K562 (cell line): Measurements from ENCODE around the gene MEDAG. TPM values are rescaled to one million over a fixed set of nuclear protein-coding genes. Genes with fewer than 3 reads are reported as not detected.

Source experiments
- ATAC-seq: fragments of 200-7000 bp; cut with Tn5 transposase; 3 replicates; pipeline ENCODE4 v1.9.1; 2020; ENCODE audit warnings: moderate library complexity
- BruUV-seq: library from RNA; stranded (reverse); fragments of 400-500 nt; replicated peaks from 2 replicates; lab custom pipeline; 2021; lab: Mats Ljungman, UMichigan
- CTCF ChIA-PET: fragments of 300-600 bp; formaldehyde crosslinking; extraction: SDS; loops from one replicate; lab custom pipeline; 2021; ENCODE audit warnings: low intra/inter-chr PET ratio; lab: Yijun Ruan, JAX
- POLR2A ChIA-PET: fragments of 300-600, 350-650 bp; sonication (Branson Sonifier 250); formaldehyde crosslinking; extraction: SDS; loops from one replicate; lab custom pipeline; 2021; ENCODE audit warnings: antibody characterized with exemption, inconsistent platforms; lab: Yijun Ruan, JAX
- DNase-seq, 4 experiments: peaks; one replicate each; pipeline versions ENCODE4 v3.0.0 to v3.0.0-alpha.2; 2011 to 2018; ENCODE audit warnings: low spot score in 3 of 4, mixed read lengths in 3 of 4; ENCODE audit errors: extremely low read depth in 1 of 4
- FAIRE-seq: peaks from 2 replicates; lab custom pipeline; 2011; peaks lifted over from hg19 to GRCh38; lab: Jason Lieb, UNC
- H2AFZ ChIP-seq: 2 replicates; pipeline ENCODE4 v1.6.0; 2011; ENCODE audit warnings: low read depth, low read length, control low read depth, inconsistent platforms
- H3K27ac ChIP-seq: fragments of 200-600 bp; 3 replicates; pipeline ENCODE4 v1.8.0; 2011; ENCODE audit warnings: low read depth, mild to moderate bottlenecking, control low read depth, inconsistent platforms, low read length, moderate library complexity, mixed read lengths; ENCODE audit errors: extremely low read depth
- H3K27me3 ChIP-seq, 2 experiments: fragments of 300-600 bp in 1 of 2; 2 replicates in 1 of 2; 3 replicates in 1 of 2; pipeline versions ENCODE4 v1.6.0 to v1.8.0; 2011; ENCODE audit warnings: inconsistent platforms in 2 of 2, low read length in 2 of 2, mild to moderate bottlenecking in 1 of 2, mixed read lengths in 1 of 2, moderate library complexity in 1 of 2; ENCODE audit not compliant: control insufficient read depth in 2 of 2, insufficient read depth in 2 of 2
- H3K36me3 ChIP-seq: fragments of 300-600 bp; 3 replicates; pipeline ENCODE4 v1.8.0; 2011; ENCODE audit warnings: mild to moderate bottlenecking, low read length, inconsistent platforms; ENCODE audit not compliant: control insufficient read depth, insufficient read depth
- H3K4me1 ChIP-seq, 2 experiments: fragments of 200-600 bp in 1 of 2; replicated peaks in 1 of 2; 2 replicates in 1 of 2; 3 replicates in 1 of 2; pipeline versions ENCODE4 v1.5.1 to v1.8.0; 2011; ENCODE audit warnings: inconsistent platforms in 2 of 2, low read length in 2 of 2, mild to moderate bottlenecking in 1 of 2, mixed read lengths in 1 of 2, moderate library complexity in 1 of 2; ENCODE audit not compliant: control insufficient read depth in 2 of 2, insufficient read depth in 2 of 2
- H3K4me2 ChIP-seq: 2 replicates; pipeline ENCODE4 v1.6.1; 2011; ENCODE audit warnings: low read length, control low read depth, inconsistent platforms, mixed read lengths; ENCODE audit not compliant: insufficient read depth
- H3K4me3 ChIP-seq: fragments of 200-600 bp; sonication (generic), shearing (Covaris generic); 2 replicates; pipeline ENCODE4 v1.5.1; 2016; ENCODE audit warnings: control low read depth, inconsistent platforms
- H3K79me2 ChIP-seq: fragments of 200-600 bp; 3 replicates; pipeline ENCODE4 v1.8.0; 2011; ENCODE audit warnings: low read length, inconsistent platforms; ENCODE audit not compliant: control insufficient read depth, insufficient read depth
- H3K9ac ChIP-seq, 2 experiments: 2 replicates each; pipeline versions ENCODE4 v1.6.0 to v1.6.1; 2011; ENCODE audit warnings: low read depth in 2 of 2, low read length in 2 of 2, control low read depth in 1 of 2, inconsistent platforms in 1 of 2, mild to moderate bottlenecking in 1 of 2, mixed read lengths in 1 of 2; ENCODE audit not compliant: insufficient read depth in 1 of 2
- H3K9me1 ChIP-seq: one replicate; pipeline ENCODE4 v1.6.0; 2011; ENCODE audit warnings: inconsistent platforms, mild to moderate bottlenecking, low read length, moderate library complexity; ENCODE audit not compliant: control insufficient read depth, insufficient read depth
- H3K9me3 ChIP-seq: replicated peaks from 2 replicates; pipeline ENCODE4 v1.5.1; 2011; ENCODE audit warnings: low read depth, low read length, inconsistent platforms; ENCODE audit not compliant: control insufficient read depth, insufficient read depth
- H4K20me1 ChIP-seq: replicated peaks from 2 replicates; pipeline ENCODE4 v1.6.1; 2011; ENCODE audit warnings: low read length, inconsistent platforms, mixed read lengths; ENCODE audit not compliant: control insufficient read depth, insufficient read depth
- ARHGAP35 ChIP-seq: fragments of 450-650 bp; IDR thresholded peaks from 2 replicates; pipeline ENCODE4 v1.6.1; 2018; ENCODE audit not compliant: partially characterized antibody
- ESRRA ChIP-seq: fragments of 450-650 bp; IDR thresholded peaks from 2 replicates; pipeline ENCODE4 v1.6.1; 2014; ENCODE audit warnings: low read depth, mild to moderate bottlenecking, moderate library complexity, borderline replicate concordance
- FOXK2 ChIP-seq, 2 experiments: fragments of 450-650 bp; IDR thresholded peaks in 1 of 2; conservative IDR thresholded peaks in 1 of 2; 2 replicates each; pipeline ENCODE4 v1.6.1; 2016; ENCODE audit warnings: low read depth in 2 of 2, mild to moderate bottlenecking in 1 of 2
- HDAC6 ChIP-seq: IDR thresholded peaks from 2 replicates; pipeline ENCODE4 v1.6.1; 2012; ENCODE audit warnings: low read depth, mild to moderate bottlenecking, control low read depth, inconsistent platforms, low read length, moderate library complexity
- KLF10 ChIP-seq: fragments of 250-450 bp; sonication (Bioruptor Pico); IDR thresholded peaks from 2 replicates; pipeline ENCODE4 v1.6.1; 2021; ENCODE audit warnings: matching md5 sums
- NCOA1 ChIP-seq: fragments of 450-650 bp; IDR thresholded peaks from 2 replicates; pipeline ENCODE4 v1.6.1; 2016; ENCODE audit warnings: low read depth
- NR2C1 ChIP-seq, 2 experiments: fragments of 450-650 bp; IDR thresholded peaks; 2 replicates each; pipeline ENCODE4 v1.6.1; 2017; ENCODE audit warnings: mild to moderate bottlenecking in 2 of 2, antibody characterized with exemption in 1 of 2, inconsistent platforms in 1 of 2, missing compliant biosample characterization in 1 of 2, missing genetic modification characterization in 1 of 2
- ZNF354B ChIP-seq: fragments of 250-450 bp; sonication (Bioruptor Pico); IDR thresholded peaks from 2 replicates; pipeline ENCODE4 v1.4.0; 2020
- WGBS: fragments of 100-300 bp; shearing (Covaris generic); methylation state at CpG from one replicate; pipeline ENCODE4 v1.1.6; 2016; ENCODE audit warnings: low coverage, mixed read lengths; ENCODE audit not compliant: insufficient coverage; ENCODE audit errors: missing lambda C conversion rate; 5-methylcytosine and 5-hydroxymethylcytosine counted together
- in situ Hi-C: fragments of 300-500 bp; cut with MboI; formaldehyde crosslinking; loops from 4 replicates; pipeline ENCODE4 v1.15.0; 2018; ENCODE audit warnings: inconsistent platforms, mixed read lengths
- intact Hi-C: fragments of 100-400 bp; cut with micrococcal nuclease; formaldehyde crosslinking; loops from 2 replicates; pipeline ENCODE4 v1.14.2; 2022
- polyA plus RNA-seq, 8 experiments: library from polyadenylated mRNA; depleted of rRNA in 4 of 8; stranded (reverse) in 5 of 8; unstranded in 3 of 8; fragments of >200 nt; fragmentation: Nextera tagmentation in 2 of 8; fragmentation: Illumina TruSeq in 1 of 8; extraction: Ambion mirVana in 2 of 8; extraction: Trizol in 1 of 8; gene quantifications; 2 replicates each; pipeline versions ENCODE4 v1.2.1 to v1.2.3, GENCODE V29; 2011 to 2014; ENCODE audit warnings: inconsistent platforms in 1 of 8, missing spikeins in 1 of 8
- total RNA-seq, 7 experiments: library from RNA; depleted of rRNA in 6 of 7; stranded (reverse); fragments of >200 nt in 6 of 7; fragmentation: Illumina TruSeq in 2 of 7; extraction: Trizol in 2 of 7; gene quantifications; 2 replicates each; pipeline versions ENCODE4 v1.2.1 to v1.2.3, GENCODE V29; 2011 to 2021; ENCODE audit warnings: low replicate concordance in 1 of 7
- TF ChIP-seq, protein P1 (sequence below): fragments of 250-450 bp; sonication (Bioruptor Pico); IDR thresholded peaks from 2 replicates; pipeline ENCODE4 v1.8.0; 2021; ENCODE audit warnings: borderline replicate concordance, mild to moderate bottlenecking, moderate library complexity; ENCODE audit not compliant: poor library complexity, severe bottlenecking
- TF ChIP-seq, protein P2 (sequence below): fragments of 450-650 bp; IDR thresholded peaks from 2 replicates; pipeline ENCODE4 v1.7.1; 2018; ENCODE audit warnings: mild to moderate bottlenecking, low read depth; ENCODE audit not compliant: partially characterized antibody
- TF ChIP-seq, protein P3 (sequence below): fragments of 150-350 bp; IDR thresholded peaks from 2 replicates; pipeline ENCODE4 v1.6.1; 2014; ENCODE audit warnings: low read depth, mild to moderate bottlenecking, low read length, borderline replicate concordance
- TF ChIP-seq, protein P4 (sequence below): fragments of 250-450 bp; sonication (Bioruptor Pico); IDR thresholded peaks from 2 replicates; pipeline ENCODE4 v1.8.0; 2022; ENCODE audit warnings: moderate library complexity, mild to moderate bottlenecking, inconsistent platforms

Gene MEDAG
- total and polyA plus RNA-seq, 9 of the 15 experiments (the other 6 are each of a cell fraction or from before 2014, with no cell fraction given): not detected

DNA sequence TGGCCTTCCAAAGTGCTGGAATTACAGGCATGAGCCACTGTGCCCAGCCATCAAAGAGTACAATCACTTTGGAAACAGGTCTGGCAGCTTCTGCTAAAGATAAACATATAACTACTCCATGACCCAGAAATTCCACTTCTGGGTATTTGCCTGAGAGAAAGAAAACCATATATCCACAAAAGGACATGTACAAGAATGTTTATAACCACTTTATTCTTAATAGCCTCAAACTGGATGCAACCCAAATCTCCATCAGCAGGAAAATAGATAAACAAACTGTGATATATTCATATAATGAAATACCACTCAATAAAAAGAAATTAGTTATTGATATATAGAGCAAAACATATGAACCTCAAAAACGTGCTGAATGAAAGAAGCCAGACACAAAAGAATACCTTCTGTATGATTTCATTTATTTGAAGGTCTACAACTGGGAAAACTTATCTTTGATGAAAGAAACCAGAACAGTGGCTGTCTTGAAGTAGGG is 66.9 kb downstream of the MEDAG start (continued):
- TF ChIP-seq, protein P1, sequence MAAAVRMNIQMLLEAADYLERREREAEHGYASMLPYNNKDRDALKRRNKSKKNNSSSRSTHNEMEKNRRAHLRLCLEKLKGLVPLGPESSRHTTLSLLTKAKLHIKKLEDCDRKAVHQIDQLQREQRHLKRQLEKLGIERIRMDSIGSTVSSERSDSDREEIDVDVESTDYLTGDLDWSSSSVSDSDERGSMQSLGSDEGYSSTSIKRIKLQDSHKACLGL (CRISPR knock-in tag): no peak

DNA sequence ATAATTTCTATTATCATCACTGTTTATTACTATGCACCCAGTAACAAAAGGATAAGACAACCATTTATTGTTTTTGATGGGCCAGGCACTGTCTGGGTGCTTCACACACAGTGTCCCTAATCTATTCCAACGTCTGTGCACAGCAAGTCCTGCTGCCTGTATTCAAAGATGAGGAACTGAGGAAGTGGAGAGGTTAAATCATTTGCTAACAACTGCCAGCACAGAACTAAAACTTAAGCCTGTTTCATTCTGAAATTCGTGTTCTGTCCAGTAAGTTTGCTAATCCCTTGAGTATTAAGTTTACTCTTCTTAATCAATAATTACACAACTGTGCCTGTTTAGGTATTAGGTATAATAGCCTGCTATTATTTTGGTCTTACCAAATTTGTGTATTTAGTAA is 68.3 kb downstream of the MEDAG start:
- no peaks in the 10 kb centered on the region for H3K36me3 ChIP-seq
- no peaks in the 10 kb centered on the region for H4K20me1 ChIP-seq
- H3K4me2 ChIP-seq: no peak overlapping the region
- POLR2A ChIA-PET: no interaction called here
- peaks cover 0 to 2% of the 10 kb centered on the region in 2 experiments; a peak in 2 of 5 replicates for H3K27me3 ChIP-seq
- H3K4me1 ChIP-seq: no peaks in the 10 kb centered on the region; a peak in 1 of 5 replicates
- CTCF ChIA-PET: no interaction called here
- no TSS peak for BruUV-seq
- ATAC-seq (no peak), FAIRE-seq (no peak), DNase-seq (no peak)
- H3K9ac ChIP-seq: no peak overlapping the region
- H3K79me2 ChIP-seq: no peaks in the 10 kb centered on the region
- no peaks in the 10 kb centered on the region for H3K9me1 ChIP-seq
- no peak overlapping the region for H2AFZ ChIP-seq
- intact Hi-C loops (no loop called here), in situ Hi-C loops (no loop called here)
- WGBS: 0% methylated on average over 1 of the region's 2 CpGs
- no peak overlapping the region for H3K4me3 ChIP-seq
- no peaks in the 10 kb centered on the region for H3K9me3 ChIP-seq
- no peak overlapping the region for H3K27ac ChIP-seq
- TF ChIP-seq FOXK2 (conservative IDR thresholded peaks at IDR 0.05 in 1 of 2, IDR thresholded peaks at IDR 0.05 in 1 of 2; ENCODE audit: low read depth in 2 of 2) (no peak), ESRRA (no peak), KLF10 (CRISPR knock-in tag) (no peak), HDAC6 (no peak), ARHGAP35 (no peak), NR2C1 (IDR thresholded peaks at IDR 0.05) (no peak), NR2C1 (tag; IDR thresholded peaks at IDR 0.05) (no peak), NCOA1 (no peak), ZNF354B (CRISPR knock-in tag) (no peak)
- TF ChIP-seq, protein P2, sequence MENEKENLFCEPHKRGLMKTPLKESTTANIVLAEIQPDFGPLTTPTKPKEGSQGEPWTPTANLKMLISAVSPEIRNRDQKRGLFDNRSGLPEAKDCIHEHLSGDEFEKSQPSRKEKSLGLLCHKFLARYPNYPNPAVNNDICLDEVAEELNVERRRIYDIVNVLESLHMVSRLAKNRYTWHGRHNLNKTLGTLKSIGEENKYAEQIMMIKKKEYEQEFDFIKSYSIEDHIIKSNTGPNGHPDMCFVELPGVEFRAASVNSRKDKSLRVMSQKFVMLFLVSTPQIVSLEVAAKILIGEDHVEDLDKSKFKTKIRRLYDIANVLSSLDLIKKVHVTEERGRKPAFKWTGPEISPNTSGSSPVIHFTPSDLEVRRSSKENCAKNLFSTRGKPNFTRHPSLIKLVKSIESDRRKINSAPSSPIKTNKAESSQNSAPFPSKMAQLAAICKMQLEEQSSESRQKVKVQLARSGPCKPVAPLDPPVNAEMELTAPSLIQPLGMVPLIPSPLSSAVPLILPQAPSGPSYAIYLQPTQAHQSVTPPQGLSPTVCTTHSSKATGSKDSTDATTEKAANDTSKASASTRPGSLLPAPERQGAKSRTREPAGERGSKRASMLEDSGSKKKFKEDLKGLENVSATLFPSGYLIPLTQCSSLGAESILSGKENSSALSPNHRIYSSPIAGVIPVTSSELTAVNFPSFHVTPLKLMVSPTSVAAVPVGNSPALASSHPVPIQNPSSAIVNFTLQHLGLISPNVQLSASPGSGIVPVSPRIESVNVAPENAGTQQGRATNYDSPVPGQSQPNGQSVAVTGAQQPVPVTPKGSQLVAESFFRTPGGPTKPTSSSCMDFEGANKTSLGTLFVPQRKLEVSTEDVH: no peak
- TF ChIP-seq, protein P3, sequence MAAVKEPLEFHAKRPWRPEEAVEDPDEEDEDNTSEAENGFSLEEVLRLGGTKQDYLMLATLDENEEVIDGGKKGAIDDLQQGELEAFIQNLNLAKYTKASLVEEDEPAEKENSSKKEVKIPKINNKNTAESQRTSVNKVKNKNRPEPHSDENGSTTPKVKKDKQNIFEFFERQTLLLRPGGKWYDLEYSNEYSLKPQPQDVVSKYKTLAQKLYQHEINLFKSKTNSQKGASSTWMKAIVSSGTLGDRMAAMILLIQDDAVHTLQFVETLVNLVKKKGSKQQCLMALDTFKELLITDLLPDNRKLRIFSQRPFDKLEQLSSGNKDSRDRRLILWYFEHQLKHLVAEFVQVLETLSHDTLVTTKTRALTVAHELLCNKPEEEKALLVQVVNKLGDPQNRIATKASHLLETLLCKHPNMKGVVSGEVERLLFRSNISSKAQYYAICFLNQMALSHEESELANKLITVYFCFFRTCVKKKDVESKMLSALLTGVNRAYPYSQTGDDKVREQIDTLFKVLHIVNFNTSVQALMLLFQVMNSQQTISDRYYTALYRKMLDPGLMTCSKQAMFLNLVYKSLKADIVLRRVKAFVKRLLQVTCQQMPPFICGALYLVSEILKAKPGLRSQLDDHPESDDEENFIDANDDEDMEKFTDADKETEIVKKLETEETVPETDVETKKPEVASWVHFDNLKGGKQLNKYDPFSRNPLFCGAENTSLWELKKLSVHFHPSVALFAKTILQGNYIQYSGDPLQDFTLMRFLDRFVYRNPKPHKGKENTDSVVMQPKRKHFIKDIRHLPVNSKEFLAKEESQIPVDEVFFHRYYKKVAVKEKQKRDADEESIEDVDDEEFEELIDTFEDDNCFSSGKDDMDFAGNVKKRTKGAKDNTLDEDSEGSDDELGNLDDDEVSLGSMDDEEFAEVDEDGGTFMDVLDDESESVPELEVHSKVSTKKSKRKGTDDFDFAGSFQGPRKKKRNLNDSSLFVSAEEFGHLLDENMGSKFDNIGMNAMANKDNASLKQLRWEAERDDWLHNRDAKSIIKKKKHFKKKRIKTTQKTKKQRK: no peak
- TF ChIP-seq, protein P4, sequence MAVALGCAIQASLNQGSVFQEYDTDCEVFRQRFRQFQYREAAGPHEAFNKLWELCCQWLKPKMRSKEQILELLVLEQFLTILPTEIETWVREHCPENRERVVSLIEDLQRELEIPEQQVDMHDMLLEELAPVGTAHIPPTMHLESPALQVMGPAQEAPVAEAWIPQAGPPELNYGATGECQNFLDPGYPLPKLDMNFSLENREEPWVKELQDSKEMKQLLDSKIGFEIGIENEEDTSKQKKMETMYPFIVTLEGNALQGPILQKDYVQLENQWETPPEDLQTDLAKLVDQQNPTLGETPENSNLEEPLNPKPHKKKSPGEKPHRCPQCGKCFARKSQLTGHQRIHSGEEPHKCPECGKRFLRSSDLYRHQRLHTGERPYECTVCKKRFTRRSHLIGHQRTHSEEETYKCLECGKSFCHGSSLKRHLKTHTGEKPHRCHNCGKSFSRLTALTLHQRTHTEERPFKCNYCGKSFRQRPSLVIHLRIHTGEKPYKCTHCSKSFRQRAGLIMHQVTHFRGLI (CRISPR knock-in tag): no peak
